SU-DHL-6 (cell line): Measurements from ENCODE around the gene ITGB5.

ENCODE experiments used
- H2AFZ ChIP-seq: fragments of 200-600 bp; sonication (generic); 2 replicates; pipeline ENCODE4 v1.6.1; 2014; ENCODE audit warnings: low read depth, mild to moderate bottlenecking, moderate library complexity, mixed read lengths, antibody characterized with exemption, low read length; ENCODE audit not compliant: severe bottlenecking
- H3F3A ChIP-seq: fragments of 200-600 bp; shearing (Covaris generic); 2 replicates; pipeline ENCODE4 v1.6.0; 2016; ENCODE audit warnings: antibody characterized with exemption, mild to moderate bottlenecking; ENCODE audit not compliant: insufficient read depth
- H3K27ac ChIP-seq: fragments of 200-600 bp; sonication (generic); 2 replicates; pipeline ENCODE4 v1.5.1; 2016; ENCODE audit warnings: low read depth, mild to moderate bottlenecking, low read length, moderate library complexity, mixed read lengths
- H3K27me3 ChIP-seq: fragments of 200-600 bp; sonication (generic), shearing (Covaris generic); 2 replicates; pipeline ENCODE4 v1.6.0; 2014; ENCODE audit warnings: mild to moderate bottlenecking, low read length
- H3K36me3 ChIP-seq: fragments of 200-600 bp; sonication (generic); 2 replicates; pipeline ENCODE4 v1.6.1; 2014; ENCODE audit warnings: mild to moderate bottlenecking, low read length, mixed read lengths
- H3K4me2 ChIP-seq: fragments of 300-600, 200-600 bp; shearing (Covaris generic), sonication (generic); 2 replicates; pipeline ENCODE4 v1.6.0; 2014; ENCODE audit warnings: low read length, low read depth, mild to moderate bottlenecking; ENCODE audit not compliant: poor library complexity, severe bottlenecking
- H3K4me3 ChIP-seq: fragments of 200-600 bp; sonication (generic); 2 replicates; pipeline ENCODE4 v1.5.1; 2014; ENCODE audit warnings: antibody characterized with exemption, low read length, mild to moderate bottlenecking, mixed read lengths; ENCODE audit not compliant: insufficient read depth, poor library complexity, severe bottlenecking
- H3K79me2 ChIP-seq: fragments of 200-600 bp; sonication (generic); 2 replicates; pipeline ENCODE4 v1.6.1; 2014; ENCODE audit warnings: mild to moderate bottlenecking, low read length, moderate library complexity; ENCODE audit not compliant: insufficient read depth
- H3K9ac ChIP-seq: fragments of 200-600 bp; sonication (generic); 2 replicates; pipeline ENCODE4 v1.7.0; 2014; ENCODE audit warnings: mild to moderate bottlenecking, low read length
- H3K9me2 ChIP-seq: fragments of 200-600 bp; sonication (generic); replicated peaks from 2 replicates; pipeline ENCODE4 v1.6.1; 2014; ENCODE audit warnings: low read length; ENCODE audit not compliant: insufficient read depth
- H3K9me3 ChIP-seq: fragments of 200-600 bp; sonication (generic); 2 replicates; pipeline ENCODE4 v1.6.1; 2014; ENCODE audit warnings: low read length, mixed read lengths; ENCODE audit not compliant: insufficient read depth
- H4K20me1 ChIP-seq: fragments of 200-600 bp; sonication (generic); 2 replicates; pipeline ENCODE4 v1.6.1; 2014; ENCODE audit warnings: low read depth, mild to moderate bottlenecking, antibody characterized with exemption, low read length, moderate library complexity, mixed read lengths
- CTCF ChIP-seq: fragments of 200-600 bp; sonication (generic); IDR thresholded peaks from one replicate; pipeline ENCODE4 v1.5.1; 2017; ENCODE audit warnings: antibody characterized with exemption, mild to moderate bottlenecking, low read length, moderate library complexity; ENCODE audit not compliant: insufficient read depth, poor library complexity, severe bottlenecking
- EZH2phosphoT487 ChIP-seq: fragments of 200-600 bp; sonication (generic), shearing (Covaris generic); conservative IDR thresholded peaks from 2 replicates; pipeline ENCODE4 v1.6.1; 2018; ENCODE audit warnings: mild to moderate bottlenecking, antibody characterized with exemption, low read length, moderate library complexity, mixed read lengths

ITGB5 gene

DNA sequence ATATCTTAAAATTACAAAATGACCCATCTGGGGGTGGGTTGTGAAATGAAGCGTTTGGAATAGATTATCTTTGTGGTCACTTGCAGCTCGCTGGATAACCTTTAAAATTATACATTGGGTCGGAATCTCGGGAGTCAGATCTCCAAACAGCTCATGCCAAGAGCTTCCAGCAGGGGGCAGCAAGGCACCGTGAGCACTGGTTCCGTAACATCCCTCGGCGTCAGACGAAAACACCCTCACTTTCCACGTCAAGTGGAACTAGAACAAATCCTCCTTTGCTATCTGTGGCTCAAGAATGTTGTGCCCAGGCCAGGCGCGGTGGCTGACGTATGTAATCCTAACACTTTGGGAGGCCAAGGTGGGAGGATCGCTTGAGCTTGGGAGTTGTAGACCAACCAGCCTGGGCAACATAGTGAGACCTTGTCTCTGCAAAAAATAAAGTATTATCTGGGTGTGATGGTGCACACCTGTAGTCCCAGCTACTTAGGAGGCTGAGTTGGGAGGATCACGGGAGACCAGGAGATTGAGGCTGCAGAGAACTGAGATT lies 125.8 kb downstream of the ITGB5 start:
- Histone ChIP-seq H3K79me2 (no peaks in the 10 kb centered on the region), H3K9ac (0 out of 2 replicates have a peak overlapping the region, but pooled peaks have one; percentile 11), H3F3A (no peaks in the 10 kb centered on the region), H3K4me2 (peak overlapping the region; percentile 45), H3K27ac (no peak overlapping the region), H3K27me3 (no peaks in the 10 kb centered on the region), H3K9me2 (no peaks in the 10 kb centered on the region), H3K36me3 (no peaks in the 10 kb centered on the region), H2AFZ (peak overlapping the region; percentile 64), H3K9me3 (no peaks in the 10 kb centered on the region), H4K20me1 (no peaks in the 10 kb centered on the region), H3K4me3 (no peak overlapping the region)
- peak; percentile 79 for TF ChIP-seq CTCF
- TF ChIP-seq EZH2phosphoT487: no peak

DNA sequence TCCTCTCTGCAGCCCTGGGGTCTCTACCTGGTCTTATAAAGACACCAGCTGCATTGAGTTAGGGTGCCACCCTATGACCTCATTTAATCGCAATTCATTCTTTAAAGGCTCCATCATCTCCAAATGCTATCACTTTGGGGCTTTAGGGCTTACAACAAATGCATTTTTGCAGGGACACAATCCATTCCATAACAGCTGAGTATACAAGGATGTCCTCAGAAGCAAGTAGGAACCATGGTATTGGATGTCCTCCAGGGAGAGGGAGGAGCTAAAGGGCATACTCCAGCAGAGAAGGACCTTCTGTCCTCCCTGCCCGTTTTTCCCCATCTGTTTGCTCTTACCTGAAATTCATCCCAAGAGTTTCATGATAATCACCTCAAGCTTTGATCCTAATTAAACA lies 126.6 kb downstream of the ITGB5 start:
- no peaks in the 10 kb centered on the region for H4K20me1 ChIP-seq
- H3K27ac ChIP-seq: no peak overlapping the region
- no peak overlapping the region for H3K9ac ChIP-seq
- H3K36me3 ChIP-seq: no peaks in the 10 kb centered on the region
- H3K9me3 ChIP-seq: no peaks in the 10 kb centered on the region
- no peak overlapping the region for H3K4me2 ChIP-seq
- TF ChIP-seq EZH2phosphoT487: no peak
- no peak for TF ChIP-seq CTCF
- H2AFZ ChIP-seq: no peak overlapping the region
- no peaks in the 10 kb centered on the region for H3K27me3 ChIP-seq
- H3K4me3 ChIP-seq: no peak overlapping the region
- H3F3A ChIP-seq: no peaks in the 10 kb centered on the region
- H3K79me2 ChIP-seq: no peaks in the 10 kb centered on the region
- H3K9me2 ChIP-seq: no peaks in the 10 kb centered on the region

- Histone ChIP-seq H3K9me2 (no peaks in the 10 kb centered on the region), H3K4me2 (no peak overlapping the region), H3K27me3 (no peaks in the 10 kb centered on the region), H3F3A (no peaks in the 10 kb centered on the region), H3K79me2 (no peaks in the 10 kb centered on the region), H3K4me3 (no peak overlapping the region), H2AFZ (no peak overlapping the region), H3K9me3 (no peaks in the 10 kb centered on the region), H4K20me1 (no peaks in the 10 kb centered on the region), H3K36me3 (no peaks in the 10 kb centered on the region), H3K27ac (no peak overlapping the region), H3K9ac (no peak overlapping the region)
- TF ChIP-seq CTCF (no peak), EZH2phosphoT487 (no peak)
Observed at GRCh38 chr3:124759666-124760401, 127.3 kb downstream of the ITGB5 start.
